Activated T-cell treated with anti-CD3 and anti-CD28 coated beads, Interleukin-2, amount 50 U/mL, for 48 hours (primary cell): Measurements from ENCODE around the gene LDB2.

Experiments used
- DNase-seq, 2 experiments: peaks; one replicate each; pipeline ENCODE4 v3.0.0-alpha.2; 2020

LDB2 gene

DNA sequence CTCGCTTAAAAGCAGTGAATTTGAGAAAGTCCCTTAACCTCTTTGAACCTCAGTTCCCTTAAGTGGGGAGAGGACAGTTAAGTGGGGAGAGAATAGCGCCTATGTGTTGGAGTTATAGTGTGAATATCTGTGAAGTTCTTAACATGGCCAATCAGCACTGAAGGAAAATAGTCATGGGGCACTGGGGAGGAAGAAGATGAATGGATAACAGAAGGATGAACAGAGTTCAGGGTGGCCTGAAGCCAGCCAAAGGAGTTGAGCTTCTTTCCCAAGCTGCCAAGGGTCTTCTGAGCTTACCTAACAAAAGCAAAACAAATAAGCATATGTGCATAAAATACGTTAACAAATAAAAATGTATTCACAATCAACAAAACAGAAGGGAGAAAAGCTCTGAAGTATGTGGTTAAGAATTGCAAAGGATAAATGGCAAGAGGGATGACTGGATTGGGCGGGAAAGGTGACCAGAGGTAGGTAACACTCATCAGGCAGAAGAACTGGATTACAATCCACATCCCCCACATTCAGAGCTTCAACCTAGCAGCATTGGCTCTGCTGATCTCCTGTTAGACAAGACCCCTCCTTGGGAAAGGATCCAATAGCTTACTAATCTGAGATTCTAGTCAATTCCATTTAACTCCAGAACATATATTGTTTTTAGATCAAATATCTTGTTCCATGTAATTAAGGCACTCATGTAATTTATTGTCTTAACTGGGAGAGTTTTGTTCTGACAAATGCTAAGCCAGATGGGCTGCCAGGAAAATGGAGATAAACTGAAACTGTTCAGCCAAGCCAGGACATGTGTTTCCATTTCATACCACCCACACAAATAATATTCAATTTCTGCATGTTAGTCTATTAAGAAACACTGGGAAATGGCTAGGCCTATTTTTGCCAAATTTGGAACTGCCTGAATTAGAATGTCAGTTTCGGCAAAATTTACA is 221.2 kb downstream of the LDB2 start:
- no peak for DNase-seq

DNA sequence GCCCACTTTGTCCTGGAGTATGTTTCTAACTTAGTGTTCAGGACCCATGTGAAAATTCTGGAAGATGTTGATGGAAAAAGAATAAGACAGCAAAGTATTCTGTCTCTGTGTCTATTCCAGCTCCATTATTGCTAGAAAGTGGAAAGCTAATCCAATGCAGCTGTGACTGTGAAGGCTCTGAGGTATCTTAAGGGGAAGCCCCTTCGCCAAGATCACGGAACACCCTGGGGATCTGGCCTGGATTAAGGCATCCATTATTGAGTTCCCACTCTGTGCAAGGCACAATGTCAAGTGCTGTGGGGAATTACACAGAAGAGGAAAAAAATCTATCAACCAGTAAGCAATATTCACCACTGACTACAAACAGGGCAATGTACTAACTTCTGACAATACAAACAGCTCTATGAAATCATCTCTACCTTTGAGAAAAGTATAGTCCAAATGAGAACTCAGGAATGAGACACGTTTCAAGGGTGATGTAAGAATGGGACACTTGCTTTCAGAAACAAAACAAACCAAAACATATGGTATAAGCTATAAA is 222.1 kb downstream of the LDB2 start:
- no peak for DNase-seq

DNA sequence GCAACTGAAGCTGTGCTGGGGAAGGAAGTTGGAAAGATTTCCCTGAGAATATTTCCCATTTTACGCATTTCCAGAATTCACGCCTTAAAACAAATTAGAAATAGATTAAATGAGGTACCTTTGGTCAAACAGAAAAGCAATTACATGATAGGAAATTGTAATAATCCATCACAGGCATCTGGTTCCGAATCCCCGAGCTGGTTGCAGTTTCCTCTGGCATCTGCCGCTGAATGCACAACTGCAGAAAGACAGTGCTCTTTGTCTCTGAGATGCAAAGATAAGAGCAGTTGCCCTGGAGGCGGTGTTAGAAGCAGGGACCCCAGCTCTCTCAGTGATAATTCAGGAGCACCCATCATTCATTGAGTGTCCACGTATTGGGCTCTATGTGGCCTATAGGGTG is 224.4 kb downstream of the LDB2 start:
- no peak for DNase-seq

DNA sequence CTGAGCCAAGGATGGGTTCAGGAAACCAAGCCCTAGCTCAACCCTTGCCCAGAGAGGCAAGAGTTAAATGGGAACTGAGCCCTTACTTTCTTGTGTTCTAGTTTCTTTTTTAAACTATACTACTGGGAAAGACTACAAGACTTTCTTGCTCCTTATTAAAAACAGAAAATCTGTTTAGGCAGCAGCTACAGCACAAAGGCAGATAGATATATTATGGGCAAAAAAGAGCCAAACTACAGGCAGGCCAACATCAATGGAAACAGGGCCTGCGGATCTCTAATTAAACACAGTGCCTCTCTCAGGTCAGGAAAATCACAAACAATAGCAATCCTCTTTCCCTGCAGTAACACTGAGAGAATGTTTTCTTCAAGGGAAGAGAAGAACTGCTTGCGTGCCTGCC is 226.0 kb downstream of the LDB2 start:
- DNase-seq = no peak

DNA sequence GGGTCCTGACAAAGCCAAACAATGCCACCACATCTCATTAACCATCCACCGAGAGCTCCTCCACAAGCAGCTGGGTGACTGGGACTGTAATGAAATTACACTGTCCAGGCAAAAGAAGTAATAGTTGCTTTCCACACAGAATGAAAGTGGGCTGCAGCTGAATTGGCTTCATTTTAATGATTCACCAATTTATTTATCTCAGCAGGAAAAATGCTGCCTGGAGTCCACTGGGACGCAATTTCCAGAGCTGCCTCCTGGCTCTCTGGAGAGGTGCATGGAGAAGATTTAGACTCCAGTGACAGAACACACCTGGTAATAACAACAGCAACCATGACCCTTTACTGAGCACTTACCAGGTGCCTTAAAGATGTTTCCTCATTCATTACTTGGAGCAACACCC is 226.7 kb downstream of the LDB2 start:
- DNase-seq = no peak

DNA sequence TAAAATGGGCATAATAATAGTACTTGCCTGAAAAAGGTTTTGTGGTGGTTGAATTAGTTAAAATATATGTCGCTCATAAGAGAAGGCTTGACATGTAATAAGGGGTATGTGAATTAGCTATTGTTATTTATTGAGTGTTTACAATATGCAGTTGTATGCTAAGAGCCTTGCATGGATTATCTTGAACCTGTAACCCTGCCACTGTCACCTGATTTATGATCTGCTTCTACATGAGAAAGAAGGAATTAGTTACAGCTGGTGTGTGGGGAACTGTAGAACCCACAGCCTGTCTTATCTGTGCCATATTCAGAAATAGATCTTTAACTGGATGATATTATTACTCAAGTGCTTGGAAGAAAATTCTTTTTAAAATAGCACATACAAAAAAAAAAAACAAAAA is 227.7 kb downstream of the LDB2 start:
- no peak for DNase-seq

DNA sequence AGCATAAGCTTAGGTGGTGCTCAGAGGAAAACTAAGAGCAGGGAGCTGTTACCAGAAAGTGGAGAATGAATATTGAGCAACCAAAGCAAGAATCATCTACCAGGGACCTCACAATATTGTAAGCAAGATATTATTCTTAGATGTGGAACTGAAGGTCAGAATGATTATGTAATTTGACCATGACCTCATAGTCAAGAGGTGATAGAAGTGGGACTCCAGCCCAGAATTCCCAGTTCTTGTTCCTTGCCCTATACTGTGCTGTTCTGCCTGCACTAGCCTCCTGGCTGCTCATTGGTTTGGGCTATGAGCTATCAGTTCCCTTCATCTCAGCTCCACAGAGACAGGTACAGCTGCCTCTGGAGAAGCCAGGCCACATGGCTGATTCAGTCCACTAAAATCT is 229.4 kb downstream of the LDB2 start:
- DNase-seq = no peak

DNA sequence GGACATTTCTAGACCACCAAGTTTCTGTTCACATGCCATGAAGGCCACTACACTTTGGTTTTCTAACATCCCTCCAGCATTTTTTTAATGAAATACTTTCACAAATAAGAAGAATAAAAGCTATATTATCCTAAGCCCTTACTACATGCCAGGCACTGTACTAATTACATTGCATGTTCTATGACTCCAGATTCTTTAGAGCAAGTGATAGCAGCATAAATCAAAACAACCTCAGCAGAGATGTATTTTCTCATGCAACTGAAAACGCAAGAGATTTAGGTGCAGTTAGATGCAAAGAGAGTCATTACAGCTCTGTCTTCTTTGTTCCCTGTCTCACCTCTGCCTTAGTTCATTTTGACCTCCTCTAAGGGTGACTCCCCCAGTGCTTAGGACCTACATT is 230.0 kb downstream of the LDB2 start:
- no peak for DNase-seq

DNA sequence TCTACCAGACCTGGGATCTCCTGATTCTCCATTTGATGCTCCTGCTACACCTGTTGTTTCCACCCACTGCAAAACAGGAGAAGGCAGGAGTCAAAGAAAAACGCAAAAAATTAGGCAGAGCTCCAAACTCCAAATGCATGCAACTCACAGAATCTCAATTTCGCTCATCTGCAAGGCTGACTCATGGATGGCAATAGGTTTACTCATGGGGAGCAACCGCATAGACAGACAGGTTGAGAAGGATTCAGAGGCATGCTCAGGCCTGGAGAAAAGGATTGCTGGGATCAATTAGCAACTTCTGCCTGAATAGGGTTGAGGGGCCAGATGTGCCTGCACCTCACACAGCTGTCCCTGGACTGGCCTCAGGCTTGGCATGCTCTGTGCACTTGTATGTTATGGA is 231.0 kb downstream of the LDB2 start:
- DNase-seq = no peak

DNA sequence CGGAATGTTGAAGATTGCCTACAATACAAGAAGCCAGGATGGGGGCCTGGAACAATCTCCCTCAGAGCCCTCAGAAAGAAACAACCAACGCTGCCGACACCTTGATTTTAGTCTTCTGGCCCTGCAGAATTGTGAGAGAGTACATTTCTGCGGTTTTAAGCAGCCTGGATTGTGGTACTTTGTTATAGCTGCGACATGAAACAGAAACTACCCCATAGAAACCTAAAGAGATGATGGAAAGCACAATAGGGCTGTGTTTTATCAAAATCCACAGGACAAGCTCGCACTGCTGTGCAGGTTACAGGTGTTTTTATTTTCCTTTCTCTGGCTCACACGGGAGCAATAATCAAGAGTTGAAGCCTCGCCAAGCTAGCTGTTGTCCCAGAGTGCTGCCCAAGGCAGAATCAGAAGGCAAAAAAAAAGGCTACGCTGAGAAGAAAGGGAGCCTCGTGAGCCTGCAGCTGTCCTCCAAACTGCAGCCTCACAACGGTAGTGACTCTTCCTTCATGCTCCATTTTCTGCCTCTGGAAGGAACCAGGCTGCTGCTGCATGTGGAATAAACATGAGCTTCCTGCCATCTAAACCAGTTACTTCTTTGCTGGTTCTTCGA is 232.4 kb downstream of the LDB2 start:
- no peak for DNase-seq

DNA sequence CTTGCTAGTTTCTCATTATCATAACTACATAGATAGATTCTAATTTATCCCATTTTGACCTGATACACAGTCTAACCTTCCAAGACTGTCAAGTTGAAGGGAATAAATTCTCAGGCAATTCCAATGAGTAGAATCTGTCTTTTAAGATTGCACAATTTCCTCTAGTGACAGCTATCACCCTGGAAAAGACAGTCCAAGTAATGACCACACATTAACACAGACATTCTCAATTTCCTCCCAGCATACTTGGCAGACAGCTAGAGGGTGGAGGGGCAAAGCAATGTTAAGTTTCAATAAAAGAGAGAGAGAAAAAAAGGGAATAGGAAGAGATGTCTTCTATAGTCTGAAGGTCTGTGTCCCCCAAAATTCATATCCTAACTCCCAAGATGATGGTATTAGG is 234.7 kb downstream of the LDB2 start:
- no peak for DNase-seq

DNA sequence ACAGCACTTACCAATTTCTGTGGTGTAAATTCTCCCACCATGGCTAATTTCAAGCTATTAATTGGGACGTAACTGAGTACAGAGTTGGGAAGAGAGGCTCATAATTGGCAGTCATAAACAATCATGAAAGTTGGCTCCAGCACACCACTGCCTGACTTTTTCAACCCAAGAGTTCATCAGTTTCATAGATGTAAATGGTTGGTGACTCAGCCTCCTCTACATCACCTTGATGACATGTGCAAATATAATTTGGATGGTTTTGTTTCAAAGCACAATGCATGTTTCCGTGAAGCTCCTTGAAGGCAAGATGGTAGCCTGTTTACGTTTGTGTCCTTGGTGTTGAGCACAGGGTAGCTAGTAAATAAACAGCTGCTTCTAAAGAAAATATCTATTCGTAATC is 235.1 kb downstream of the LDB2 start:
- DNase-seq = no peak

DNA sequence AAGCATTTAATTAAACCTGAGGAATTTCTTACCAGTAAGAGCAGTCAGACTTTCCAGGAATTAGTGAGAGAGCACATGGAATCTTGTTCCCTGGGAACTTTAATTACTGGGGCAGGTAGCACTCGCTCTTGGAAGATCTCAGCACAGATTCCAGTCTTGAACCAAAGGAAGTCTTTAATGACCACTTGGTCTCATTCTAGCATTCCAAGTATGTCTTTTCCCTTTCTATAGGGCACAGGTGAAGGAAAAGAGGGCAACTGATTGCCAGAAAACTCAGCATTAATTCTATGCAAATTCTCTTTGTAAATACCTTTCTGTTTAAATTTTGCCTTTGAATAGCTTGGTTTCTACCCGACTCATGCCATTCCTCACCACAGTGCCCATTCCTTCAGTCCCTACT is 236.6 kb downstream of the LDB2 start:
- DNase-seq = no peak

DNA sequence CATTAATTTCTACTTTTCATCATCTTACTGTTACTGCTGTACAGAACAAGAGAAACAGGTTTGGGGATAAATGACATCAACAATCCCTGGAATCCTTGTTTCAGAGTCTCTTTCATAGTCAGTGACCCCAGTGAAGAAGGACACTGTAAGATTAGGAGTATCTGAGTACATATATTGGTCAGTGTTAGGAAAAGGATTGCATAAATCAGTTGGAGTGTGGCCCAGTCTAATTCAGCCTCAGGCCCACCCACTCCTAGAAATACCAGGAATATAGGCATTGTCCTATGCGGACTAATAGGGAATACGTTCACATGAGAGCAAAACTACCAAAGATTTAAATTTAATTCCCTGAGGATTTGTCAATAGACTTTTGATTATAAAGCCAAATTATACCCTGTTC is 237.8 kb downstream of the LDB2 start:
- no peak for DNase-seq

DNA sequence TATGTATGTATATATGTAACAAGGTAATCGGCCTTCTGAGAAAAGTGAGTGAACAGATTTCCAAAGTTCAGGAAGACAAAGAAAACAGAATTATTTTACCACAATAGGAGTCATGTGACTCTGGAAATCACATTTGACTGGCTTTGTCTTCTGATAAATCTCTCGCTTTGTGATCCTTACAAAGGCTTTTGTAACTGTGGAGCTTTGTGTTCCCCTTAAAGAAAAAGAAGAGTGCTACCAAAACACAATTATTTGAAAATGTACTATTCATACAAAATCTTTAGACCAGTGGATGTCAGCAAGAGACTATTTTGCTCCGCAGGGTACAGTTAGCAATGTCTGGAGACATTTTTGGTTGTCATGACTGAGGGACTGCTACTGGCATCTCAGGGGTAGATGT is 238.8 kb downstream of the LDB2 start:
- DNase-seq = no peak

DNA sequence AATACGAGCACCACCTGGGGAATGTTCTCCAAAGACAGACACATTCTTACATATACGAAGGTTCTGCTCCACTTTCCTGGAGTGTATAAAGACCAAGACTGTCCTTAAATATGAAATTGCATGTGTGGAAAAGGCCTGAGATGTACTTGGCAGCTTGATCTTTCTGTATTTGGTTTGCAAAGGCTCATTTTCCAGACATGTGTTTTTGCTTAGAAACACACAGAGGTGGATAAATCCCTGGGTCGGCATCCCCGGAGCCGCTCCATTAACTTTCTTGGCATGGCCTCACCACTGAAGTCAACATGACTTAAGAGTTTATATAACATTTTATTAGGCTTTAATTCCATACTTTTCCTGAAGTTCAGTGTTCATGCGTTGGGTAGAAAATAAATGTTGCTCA is 239.4 kb downstream of the LDB2 start:
- no peak for DNase-seq

DNA sequence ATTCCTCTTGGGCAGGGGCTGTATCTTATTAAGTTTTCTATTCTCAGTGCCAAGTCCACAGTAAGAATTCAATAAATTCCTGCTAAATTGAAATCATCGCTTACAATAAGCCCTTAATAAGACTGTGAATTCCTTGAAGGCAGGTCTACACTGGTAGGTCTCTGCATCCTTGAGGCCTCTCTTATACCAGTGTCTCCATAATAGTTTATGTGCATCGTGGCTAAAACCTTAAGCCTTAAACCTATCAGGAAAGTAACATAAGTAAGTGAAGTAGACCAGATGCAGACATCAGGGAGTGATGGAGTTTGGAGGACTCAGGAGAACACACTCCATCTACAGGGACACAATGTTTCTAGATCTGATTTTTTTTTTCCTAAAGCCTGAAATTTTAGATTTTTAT is 240.3 kb downstream of the LDB2 start:
- DNase-seq = no peak

DNA sequence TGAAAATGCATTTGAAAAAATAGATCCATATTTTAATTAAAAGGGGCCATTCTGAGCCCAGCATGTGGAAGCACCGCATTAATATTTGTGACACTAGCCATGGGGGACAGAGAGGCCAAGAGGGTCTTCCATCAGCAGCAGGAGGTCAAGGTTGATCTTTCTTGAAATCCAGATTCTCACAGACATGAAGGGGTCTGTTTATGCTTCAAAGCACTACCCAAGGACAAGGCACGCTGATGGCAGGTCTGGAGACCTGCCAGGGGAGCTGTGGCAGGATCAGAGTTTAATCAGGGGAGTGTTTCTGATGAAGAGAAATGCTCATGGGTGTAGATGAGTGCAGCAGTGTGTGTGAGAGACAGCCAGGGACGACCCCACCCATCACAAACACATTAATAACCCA is 243.3 kb downstream of the LDB2 start:
- DNase-seq = no peak

DNA sequence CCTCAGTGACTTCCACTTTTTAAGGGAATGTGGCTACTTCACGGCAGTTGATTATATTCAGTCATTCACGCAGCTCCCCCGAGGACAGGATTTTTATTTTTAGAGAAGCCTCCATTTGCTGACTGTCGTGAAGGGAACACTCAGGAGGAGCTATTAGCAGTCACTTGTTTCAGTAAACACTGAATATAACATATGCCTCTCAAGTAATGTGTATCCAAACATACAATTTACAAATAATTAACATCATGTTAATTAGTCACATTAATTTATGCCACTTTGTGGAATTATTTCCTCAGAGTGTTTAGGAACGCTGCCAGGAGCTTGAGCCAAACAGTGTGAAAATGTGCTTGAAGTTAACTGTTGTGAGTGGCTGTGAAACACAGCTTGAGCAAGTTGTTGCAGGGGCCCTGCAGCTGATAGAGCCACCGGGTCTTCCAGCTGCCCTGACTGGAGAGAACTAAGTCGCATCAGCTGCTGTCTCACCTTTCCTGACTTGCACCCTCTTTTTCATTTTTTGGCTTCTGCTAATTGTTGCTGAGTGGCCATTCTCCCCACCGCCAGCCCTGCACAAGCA is 245.6 kb downstream of the LDB2 start:
- no peak for DNase-seq

DNA sequence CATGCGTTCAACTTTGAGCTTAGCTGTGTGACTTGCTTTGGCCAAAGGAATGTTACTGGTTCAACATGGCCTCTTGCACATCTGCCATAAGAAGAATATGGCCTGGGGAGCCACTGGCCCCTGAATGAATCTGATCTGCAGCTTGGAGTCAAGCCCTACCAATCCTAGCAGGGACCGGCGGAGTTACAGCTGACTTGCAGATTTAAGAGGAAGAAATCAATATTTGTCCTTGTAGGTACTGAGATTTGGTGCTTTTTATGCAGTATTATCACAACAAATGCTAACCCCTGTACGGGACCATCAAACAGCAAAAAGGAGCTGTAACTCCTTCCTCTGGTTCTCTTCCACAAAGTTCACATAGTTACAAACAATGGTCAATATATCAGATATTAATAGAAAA is 252.0 kb downstream of the LDB2 start:
- no peak for DNase-seq

DNA sequence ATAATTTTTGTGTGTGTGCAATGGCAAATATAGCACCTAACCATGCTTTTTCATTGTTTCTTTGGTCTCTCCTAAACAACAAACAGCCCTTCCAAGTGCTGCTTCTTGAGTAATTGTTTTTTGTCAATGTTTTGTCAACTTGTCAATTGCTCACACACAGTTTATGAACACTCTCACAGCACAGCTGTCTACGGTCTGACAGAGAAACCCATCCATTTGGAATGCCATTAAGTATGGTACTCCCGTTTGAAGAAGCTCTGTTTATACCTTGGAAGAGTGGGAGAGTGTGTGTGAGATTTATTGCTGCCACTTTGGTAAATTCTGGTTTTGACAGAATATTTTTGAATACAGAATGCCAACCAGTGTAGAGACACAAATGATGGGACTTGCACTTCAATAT is 254.6 kb downstream of the LDB2 start:
- no peak for DNase-seq

DNA sequence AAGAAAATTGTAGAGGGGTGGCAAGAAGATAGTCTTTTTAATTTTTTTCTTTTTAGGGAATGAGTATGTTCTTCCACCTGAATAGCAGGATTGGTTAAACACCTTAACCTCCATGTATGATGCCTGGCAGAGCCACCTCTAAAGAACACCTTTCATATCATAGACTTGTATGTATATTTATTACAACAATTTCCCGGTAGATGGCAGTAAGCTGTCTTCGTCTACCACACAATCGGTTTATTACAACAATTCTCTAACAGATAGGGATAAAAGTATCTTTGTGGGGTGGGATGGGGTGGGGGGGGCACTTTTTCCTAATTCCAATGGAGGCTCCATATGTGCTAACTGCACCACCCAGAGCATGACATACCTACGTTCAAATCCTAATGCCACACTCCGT is 255.5 kb downstream of the LDB2 start:
- no peak for DNase-seq

DNA sequence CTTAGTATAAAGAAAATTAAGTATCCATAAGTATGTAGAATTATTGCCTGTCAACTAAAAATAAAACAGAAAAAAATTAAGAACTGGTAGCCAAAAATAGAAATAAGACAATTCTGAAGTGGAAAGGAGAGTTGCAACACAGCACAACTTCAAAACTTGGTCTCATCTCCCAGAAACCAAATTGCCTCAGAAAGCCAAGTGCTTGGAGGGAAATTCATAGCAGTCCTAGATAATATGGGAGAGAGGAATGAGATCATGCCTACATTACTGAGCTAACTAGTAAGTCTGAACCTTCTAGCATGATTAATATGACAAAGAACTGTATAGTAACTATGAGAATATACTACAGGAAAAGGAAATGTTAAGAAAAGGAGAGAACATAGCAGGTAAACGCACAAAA is 256.5 kb downstream of the LDB2 start:
- no peak for DNase-seq
